ENCODE measurements around the gene C7. TPM values are rescaled to one million over a fixed set of nuclear protein-coding genes. Genes with fewer than 3 reads are reported as not detected.

The C7 gene
- total and polyA plus RNA-seq, 8 donors, result 29.8 to 215 (median 56.6) TPM

DNA sequence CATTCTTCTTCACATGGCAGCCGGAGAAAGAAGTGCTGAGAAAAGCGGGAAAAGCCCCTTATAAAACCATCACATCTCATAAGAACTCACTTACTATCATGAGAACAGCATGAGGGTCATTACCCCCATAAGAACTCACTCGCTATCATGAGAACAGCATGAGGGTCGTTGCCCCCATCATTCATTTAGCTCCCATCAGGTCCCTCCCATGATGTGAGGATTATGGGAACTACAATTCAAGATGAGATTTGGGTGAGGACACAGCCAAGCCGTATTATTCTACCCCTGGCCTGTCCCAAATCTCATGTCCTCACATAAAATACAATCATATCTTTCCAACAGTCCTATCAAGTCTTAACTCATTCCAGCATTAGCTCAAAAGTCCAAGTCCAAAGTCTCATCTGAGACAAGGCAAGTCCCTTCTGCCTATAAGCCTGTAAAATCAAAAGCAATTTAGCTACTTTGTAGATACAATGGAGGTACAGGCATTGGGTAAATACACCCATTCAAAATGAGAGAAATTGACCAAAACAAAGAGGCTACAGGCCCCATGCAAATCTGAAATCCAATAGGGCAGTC is 82.8 kb downstream of the C7 start:
- Histone ChIP-seq H3K4me1 (peaks cover 0 to 16% (median 0%) of the 10 kb centered on the region in 3 donors), H3K27me3 (no peaks in the 10 kb centered on the region), H3K27ac (peak overlapping the region in 2 of 4 donors; percentile 15 to 34), H3K9me3 (no peaks in the 10 kb centered on the region), H3K4me3 (no peak overlapping the region), H3K36me3 (no peaks in the 10 kb centered on the region)
- TF ChIP-seq, protein P1, sequence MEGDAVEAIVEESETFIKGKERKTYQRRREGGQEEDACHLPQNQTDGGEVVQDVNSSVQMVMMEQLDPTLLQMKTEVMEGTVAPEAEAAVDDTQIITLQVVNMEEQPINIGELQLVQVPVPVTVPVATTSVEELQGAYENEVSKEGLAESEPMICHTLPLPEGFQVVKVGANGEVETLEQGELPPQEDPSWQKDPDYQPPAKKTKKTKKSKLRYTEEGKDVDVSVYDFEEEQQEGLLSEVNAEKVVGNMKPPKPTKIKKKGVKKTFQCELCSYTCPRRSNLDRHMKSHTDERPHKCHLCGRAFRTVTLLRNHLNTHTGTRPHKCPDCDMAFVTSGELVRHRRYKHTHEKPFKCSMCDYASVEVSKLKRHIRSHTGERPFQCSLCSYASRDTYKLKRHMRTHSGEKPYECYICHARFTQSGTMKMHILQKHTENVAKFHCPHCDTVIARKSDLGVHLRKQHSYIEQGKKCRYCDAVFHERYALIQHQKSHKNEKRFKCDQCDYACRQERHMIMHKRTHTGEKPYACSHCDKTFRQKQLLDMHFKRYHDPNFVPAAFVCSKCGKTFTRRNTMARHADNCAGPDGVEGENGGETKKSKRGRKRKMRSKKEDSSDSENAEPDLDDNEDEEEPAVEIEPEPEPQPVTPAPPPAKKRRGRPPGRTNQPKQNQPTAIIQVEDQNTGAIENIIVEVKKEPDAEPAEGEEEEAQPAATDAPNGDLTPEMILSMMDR (IDR thresholded peaks at IDR 0.05), result no peak
- DNase-seq (no peak), FAIRE-seq (no peak), ATAC-seq (no peak)
- intact Hi-C loops (cut with DNase I), result no loop called here
- WGBS, 2 donors, result 80% methylated on average over 5 of the region's 5 CpGs

- no peak for ATAC-seq
- WGBS, 2 donors, result 83 to 86% methylated on average over 5 of the region's 5 CpGs
- FAIRE-seq, result no peak
- Histone ChIP-seq H3K9me3 (no peaks in the 10 kb centered on the region), H3K4me1 (peaks cover 0 to 7% (median 0%) of the 10 kb centered on the region in 3 donors), H3K4me3 (no peak overlapping the region), H3K27me3 (no peaks in the 10 kb centered on the region), H3K27ac (no peak overlapping the region), H3K36me3 (no peaks in the 10 kb centered on the region)
- intact Hi-C loops (cut with DNase I), result no loop called here
- TF ChIP-seq, protein P1 (IDR thresholded peaks at IDR 0.05), result no peak
- no peak for DNase-seq
These were observed 86.7 kb downstream of the C7 start for GRCh38 chr5:40995801-40996586.

GRCh38 chr5:40999142-40999541 is 89.8 kb downstream of the C7 start:
- TF ChIP-seq, protein P1 (IDR thresholded peaks at IDR 0.05), result no peak
- Histone ChIP-seq H3K4me1 (no peaks in the 10 kb centered on the region), H3K4me3 (no peak overlapping the region), H3K27me3 (no peaks in the 10 kb centered on the region), H3K9me3 (no peaks in the 10 kb centered on the region), H3K27ac (no peak overlapping the region), H3K36me3 (no peaks in the 10 kb centered on the region)
- intact Hi-C loops (cut with DNase I), result no loop called here
- FAIRE-seq (no peak), ATAC-seq (no peak), DNase-seq (no peak)
- 83 to 87% methylated on average over 1 of the region's 1 CpG for WGBS, 2 donors

DNA sequence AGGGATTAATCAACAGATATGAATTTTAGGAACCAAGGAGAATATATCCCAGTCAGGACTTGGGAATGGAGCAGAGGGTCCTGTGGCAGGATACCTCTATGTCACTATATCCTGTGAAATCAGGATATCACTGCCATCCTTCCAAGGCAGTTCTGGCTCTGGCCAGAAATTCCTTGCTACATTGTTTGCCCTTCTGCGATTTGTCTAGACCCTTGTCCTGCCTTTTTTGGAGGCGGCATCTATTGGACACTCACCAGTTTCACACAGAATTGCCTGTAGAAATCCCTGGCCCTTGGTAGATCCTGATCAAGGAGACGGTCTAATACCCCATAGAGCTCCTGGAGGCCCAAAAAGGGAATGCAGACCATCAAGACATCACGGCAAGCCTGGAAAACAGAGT is 90.7 kb downstream of the C7 start:
- Histone ChIP-seq H3K9me3 (no peaks in the 10 kb centered on the region), H3K27ac (no peak overlapping the region), H3K4me3 (no peak overlapping the region), H3K27me3 (no peaks in the 10 kb centered on the region), H3K4me1 (no peaks in the 10 kb centered on the region), H3K36me3 (no peaks in the 10 kb centered on the region)
- 80 to 88% methylated on average over 4 of the region's 4 CpGs for WGBS, 2 donors
- DNase-seq (no peak), ATAC-seq (no peak), FAIRE-seq (no peak)
- intact Hi-C loops (cut with DNase I), result no loop called here
- TF ChIP-seq, protein P1 (IDR thresholded peaks at IDR 0.05), result no peak
